Sigmoid colon (tissue), 4 donors: Measurements from ENCODE around the gene AP3B2.

Source experiments
- CTCF ChIP-seq, 4 experiments: fragments of 450-650 bp in 3 of 4; fragments of 200-600 bp in 1 of 4; IDR thresholded peaks; one replicate each; pipeline ENCODE4 v1.5.1; 2016 to 2019; ENCODE audit warnings: antibody characterized with exemption in 4 of 4, mild to moderate bottlenecking in 3 of 4, moderate library complexity in 2 of 4
- EP300 ChIP-seq, 4 donors: sonication (generic); formaldehyde crosslinking; IDR thresholded peaks; one replicate each; pipeline ENCODE4 v1.6.1; 2017; ENCODE audit warnings: antibody characterized with exemption in 4 of 4

- TF ChIP-seq CTCF (IDR thresholded peaks at IDR 0.05) (no peak), EP300 (IDR thresholded peaks at IDR 0.05) (no peak)
These were observed 79.6 kb downstream of the AP3B2 start for GRCh38 chr15:82630033-82630432.
